Neural cell (in vitro differentiated cells): ENCODE measurements around the gene OR10S1. TPM values are rescaled to one million over a fixed set of nuclear protein-coding genes. Genes with fewer than 3 reads are reported as not detected.

Experiments used
- H2AFZ ChIP-seq: fragments of 200-600, 300-800 bp; sonication (generic), shearing (Covaris generic); 2 replicates; pipeline ENCODE4 v1.6.0; 2014; ENCODE audit warnings: low read depth, mild to moderate bottlenecking, antibody characterized with exemption, low read length, moderate library complexity
- H3F3A ChIP-seq: fragments of 200-600 bp; shearing (Covaris generic); 2 replicates; pipeline ENCODE4 v1.6.1; 2016; ENCODE audit warnings: mild to moderate bottlenecking, moderate library complexity, mixed read lengths, antibody characterized with exemption, low read length; ENCODE audit not compliant: insufficient read depth, poor library complexity, severe bottlenecking
- H3K27ac ChIP-seq: fragments of 200-600, 300-800 bp; sonication (generic), shearing (Covaris generic); 2 replicates; pipeline ENCODE4 v1.5.1; 2014; ENCODE audit warnings: mild to moderate bottlenecking, low read length, moderate library complexity
- H3K27me3 ChIP-seq: fragments of 300-800, 200-600 bp; sonication (generic), shearing (Covaris generic); 2 replicates; pipeline ENCODE4 v1.6.0; 2014; ENCODE audit warnings: mild to moderate bottlenecking, low read depth, low read length, moderate library complexity; ENCODE audit not compliant: insufficient read depth
- H3K36me3 ChIP-seq: fragments of 300-800, 200-600 bp; sonication (generic), shearing (Covaris generic); 2 replicates; pipeline ENCODE4 v1.5.1; 2014; ENCODE audit warnings: mild to moderate bottlenecking, antibody characterized with exemption, low read length, moderate library complexity; ENCODE audit not compliant: insufficient read depth
- H3K4me2 ChIP-seq: fragments of 300-800, 200-600 bp; sonication (generic), shearing (Covaris generic); 2 replicates; pipeline ENCODE4 v1.6.0; 2014; ENCODE audit warnings: mild to moderate bottlenecking, low read length
- H3K4me3 ChIP-seq: fragments of 300-800, 200-600 bp; sonication (generic), shearing (Covaris generic); 2 replicates; pipeline ENCODE4 v1.5.1; 2014; ENCODE audit warnings: mild to moderate bottlenecking, low read length, moderate library complexity
- H3K79me2 ChIP-seq: fragments of 200-600 bp; shearing (Covaris generic); replicated peaks from 2 replicates; pipeline ENCODE4 v1.6.0; 2014; ENCODE audit warnings: mild to moderate bottlenecking, low read length, moderate library complexity; ENCODE audit not compliant: insufficient read depth
- H3K9ac ChIP-seq: fragments of 300-800, 200-600 bp; sonication (generic), shearing (Covaris generic); 2 replicates; pipeline ENCODE4 v1.6.1; 2016; ENCODE audit warnings: mild to moderate bottlenecking, low read length, mixed read lengths
- H3K9me2 ChIP-seq: fragments of 200-600 bp; shearing (Covaris generic); 2 replicates; pipeline ENCODE4 v1.6.1; 2016; ENCODE audit warnings: mild to moderate bottlenecking, low read length, mixed read lengths; ENCODE audit not compliant: insufficient read depth
- H3K9me3 ChIP-seq: fragments of 200-600, 300-800 bp; sonication (generic), shearing (Covaris generic); 2 replicates; pipeline ENCODE4 v1.6.1; 2016; ENCODE audit warnings: mild to moderate bottlenecking, mixed run types, low read length, moderate library complexity, mixed read lengths
- H4K20me1 ChIP-seq: fragments of 200-600 bp; shearing (Covaris generic); 2 replicates; pipeline ENCODE4 v1.6.1; 2016; ENCODE audit warnings: mild to moderate bottlenecking, mixed run types; ENCODE audit not compliant: insufficient read depth
- EP300 ChIP-seq: fragments of 450-650 bp; conservative IDR thresholded peaks from 2 replicates; pipeline ENCODE4 v1.6.1; 2014; ENCODE audit warnings: antibody characterized with exemption, mild to moderate bottlenecking, moderate library complexity; ENCODE audit not compliant: poor library complexity, severe bottlenecking
- EZH2 ChIP-seq: fragments of 200-600, 300-800 bp; shearing (Covaris generic), sonication (generic); IDR thresholded peaks from 2 replicates; pipeline ENCODE4 v1.6.1; 2014; ENCODE audit warnings: antibody characterized with exemption, low read length, borderline replicate concordance, mild to moderate bottlenecking; ENCODE audit not compliant: insufficient read depth, poor library complexity, severe bottlenecking
- MXI1 ChIP-seq: fragments of 450-650 bp; conservative IDR thresholded peaks from 2 replicates; pipeline ENCODE4 v1.6.1; 2014; ENCODE audit warnings: antibody characterized with exemption, mild to moderate bottlenecking; ENCODE audit not compliant: poor library complexity, severe bottlenecking
- POLR2AphosphoS5 ChIP-seq: IDR thresholded peaks from 2 replicates; pipeline ENCODE4 v1.6.1; 2012
- RAD21 ChIP-seq: fragments of 450-650 bp; conservative IDR thresholded peaks from 2 replicates; pipeline ENCODE4 v1.6.1; 2014; ENCODE audit warnings: antibody characterized with exemption, mild to moderate bottlenecking, moderate library complexity
- REST ChIP-seq: IDR thresholded peaks from 2 replicates; pipeline ENCODE4 v1.6.1; 2012; ENCODE audit warnings: borderline replicate concordance
- SMC3 ChIP-seq: fragments of 450-650 bp; conservative IDR thresholded peaks from 2 replicates; pipeline ENCODE4 v1.6.1; 2014; ENCODE audit warnings: antibody characterized with exemption, mild to moderate bottlenecking, moderate library complexity; ENCODE audit not compliant: poor library complexity
- TAF1 ChIP-seq: IDR thresholded peaks from 2 replicates; pipeline ENCODE4 v1.6.1; 2012; ENCODE audit warnings: low read depth
- polyA minus RNA-seq: library from RNA; depleted of rRNA, polyadenylated mRNA; stranded (reverse); fragments of >200 nt; gene quantifications from 2 replicates; pipeline ENCODE4 v1.2.3, GENCODE V29; 2014
- polyA plus RNA-seq: library from polyadenylated mRNA; depleted of rRNA; stranded (reverse); fragments of >200 nt; gene quantifications from 2 replicates; pipeline ENCODE4 v1.2.3, GENCODE V29; 2014
- TF ChIP-seq, protein P1 (sequence below): fragments of 450-650 bp; IDR thresholded peaks from 2 replicates; pipeline ENCODE4 v1.5.1; 2014; ENCODE audit warnings: antibody characterized with exemption, mild to moderate bottlenecking, moderate library complexity; ENCODE audit not compliant: poor library complexity, severe bottlenecking

OR10S1 gene, protein sequence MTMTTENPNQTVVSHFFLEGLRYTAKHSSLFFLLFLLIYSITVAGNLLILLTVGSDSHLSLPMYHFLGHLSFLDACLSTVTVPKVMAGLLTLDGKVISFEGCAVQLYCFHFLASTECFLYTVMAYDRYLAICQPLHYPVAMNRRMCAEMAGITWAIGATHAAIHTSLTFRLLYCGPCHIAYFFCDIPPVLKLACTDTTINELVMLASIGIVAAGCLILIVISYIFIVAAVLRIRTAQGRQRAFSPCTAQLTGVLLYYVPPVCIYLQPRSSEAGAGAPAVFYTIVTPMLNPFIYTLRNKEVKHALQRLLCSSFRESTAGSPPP
- polyA plus RNA-seq (not detected in 2 replicates), polyA minus RNA-seq (not detected in 2 replicates)

GRCh38 chr11:123977731-123978347 lies at the start of gene OR10S1:
Gene OR10S1, minus strand, starts transcription at chr11:123977781. Its CDS starts 117 bp downstream, at chr11:123977664.
- Histone ChIP-seq H3K9ac (no peak within 1 kb of the TSS), H3F3A (no peaks in the 10 kb centered on the region), H2AFZ (no peak within 1 kb of the TSS), H3K36me3 (no peaks in the 10 kb centered on the region), H3K4me3 (no peak within 1 kb of the TSS), H3K4me2 (no peak within 1 kb of the TSS), H3K27me3 (no peaks in the 10 kb centered on the region), H3K79me2 (no peaks in the 10 kb centered on the region), H4K20me1 (no peaks in the 10 kb centered on the region), H3K9me2 (no peaks in the 10 kb centered on the region), H3K27ac (no peak within 1 kb of the TSS), H3K9me3 (no peaks in the 10 kb centered on the region)
- TF ChIP-seq EP300 (no peak), EZH2 (no peak), MXI1 (no peak), POLR2AphosphoS5 (no peak), RAD21 (no peak), SMC3 (no peak), TAF1 (no peak), REST (no peak)
- TF ChIP-seq, protein P1, sequence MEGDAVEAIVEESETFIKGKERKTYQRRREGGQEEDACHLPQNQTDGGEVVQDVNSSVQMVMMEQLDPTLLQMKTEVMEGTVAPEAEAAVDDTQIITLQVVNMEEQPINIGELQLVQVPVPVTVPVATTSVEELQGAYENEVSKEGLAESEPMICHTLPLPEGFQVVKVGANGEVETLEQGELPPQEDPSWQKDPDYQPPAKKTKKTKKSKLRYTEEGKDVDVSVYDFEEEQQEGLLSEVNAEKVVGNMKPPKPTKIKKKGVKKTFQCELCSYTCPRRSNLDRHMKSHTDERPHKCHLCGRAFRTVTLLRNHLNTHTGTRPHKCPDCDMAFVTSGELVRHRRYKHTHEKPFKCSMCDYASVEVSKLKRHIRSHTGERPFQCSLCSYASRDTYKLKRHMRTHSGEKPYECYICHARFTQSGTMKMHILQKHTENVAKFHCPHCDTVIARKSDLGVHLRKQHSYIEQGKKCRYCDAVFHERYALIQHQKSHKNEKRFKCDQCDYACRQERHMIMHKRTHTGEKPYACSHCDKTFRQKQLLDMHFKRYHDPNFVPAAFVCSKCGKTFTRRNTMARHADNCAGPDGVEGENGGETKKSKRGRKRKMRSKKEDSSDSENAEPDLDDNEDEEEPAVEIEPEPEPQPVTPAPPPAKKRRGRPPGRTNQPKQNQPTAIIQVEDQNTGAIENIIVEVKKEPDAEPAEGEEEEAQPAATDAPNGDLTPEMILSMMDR = no peak

DNA sequence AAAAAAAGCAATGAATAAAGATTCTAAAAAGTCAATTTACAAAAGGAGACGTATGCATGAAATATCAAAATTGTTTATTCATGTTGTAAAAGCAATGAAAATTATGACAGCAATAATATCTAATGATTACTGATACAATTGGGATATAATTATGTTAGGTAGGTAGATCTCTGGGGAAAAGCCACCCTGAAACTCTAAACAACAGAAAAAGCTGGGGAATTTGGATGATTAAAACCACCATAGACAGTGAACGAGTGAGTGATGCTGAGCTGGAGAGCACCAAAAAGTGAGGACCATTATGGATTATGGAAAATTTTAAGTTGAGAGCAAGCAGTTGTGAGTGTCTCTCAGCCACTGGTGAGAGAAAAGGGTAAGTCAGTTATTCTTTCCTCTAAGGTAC lies 48.9 kb upstream of the OR10S1 start, which contains the start of gene OR10G8:
Gene OR10G8, plus strand, starts transcription at position 301 of the 400 bp plus-strand sequence. CDS start 2,825 bp downstream, outside the sequence.
- H3K9me2 ChIP-seq = no peaks in the 10 kb centered on the region

More for the DNA sequence above, 48.9 kb upstream of the OR10S1 start, which contains the start of gene OR10G8:
- no peaks in the 10 kb centered on the region for H3K27me3 ChIP-seq
- TF ChIP-seq EZH2 (no peak), EP300 (no peak), SMC3 (no peak), POLR2AphosphoS5 (no peak), TAF1 (no peak), RAD21 (no peak), REST (no peak), MXI1 (no peak)
- TF ChIP-seq, protein P1 = no peak
- H3F3A ChIP-seq = no peaks in the 10 kb centered on the region
- H3K9me3 ChIP-seq = no peaks in the 10 kb centered on the region
- no peak within 1 kb of the TSS for H3K9ac ChIP-seq
- H3K4me2 ChIP-seq = no peak within 1 kb of the TSS
- no peak within 1 kb of the TSS for H2AFZ ChIP-seq
- H3K36me3 ChIP-seq = no peaks in the 10 kb centered on the region
- H3K79me2 ChIP-seq = no peaks in the 10 kb centered on the region
- no peaks in the 10 kb centered on the region for H4K20me1 ChIP-seq
- no peak within 1 kb of the TSS for H3K4me3 ChIP-seq
- H3K27ac ChIP-seq = no peak within 1 kb of the TSS
